ENCODE measurements around the gene PCIF1. TPM values are rescaled to one million over a fixed set of nuclear protein-coding genes. Genes with fewer than 3 reads are reported as not detected.
A peak's percentile ranks its signal among the peaks of the same experiment; 100 is the strongest.
"Not testable (repeated sequence)": the region's sequence is repeated elsewhere in the genome, so short reads cannot be mapped to it uniquely, and the experiment has no call there.

The PCIF1 gene
- total RNA-seq, 1 experiment from 2014 or later = 10.9 TPM

GRCh38 chr20:45970646-45971424 lies 36.4 kb downstream of the PCIF1 start:
- no peak for DNase-seq (ENCODE audit: low read depth, low spot score)
- in situ Hi-C loops (cut with HindIII; ENCODE audit: low pct_unique_long_range_greater_than_20kb, low sequenced_read_pairs) = no loop called here

GRCh38 chr20:45971425-45971674 lies 36.9 kb downstream of the PCIF1 start:
- in situ Hi-C loops (cut with HindIII; ENCODE audit: low pct_unique_long_range_greater_than_20kb, low sequenced_read_pairs) = no loop called here

GRCh38 chr20:45971675-45972499 lies 37.4 kb downstream of the PCIF1 start, which contains the start of gene ZNF335:
TSS of gene ZNF335 (minus strand) at chr20:45972203. CDS start at chr20:45971410, 793 bp downstream.
- DNase-seq (ENCODE audit: low read depth, low spot score) = peak; percentile 95
- in situ Hi-C loops (cut with HindIII; ENCODE audit: low pct_unique_long_range_greater_than_20kb, low sequenced_read_pairs) = no loop called here

More at GRCh38 chr20:45971425-45971674, 36.9 kb downstream of the PCIF1 start:
- DNase-seq (ENCODE audit: low read depth, low spot score) = no peak

GRCh38 chr20:45972500-45973183 lies 38.2 kb downstream of the PCIF1 start:
- peak; percentile 94 for DNase-seq (ENCODE audit: low read depth, low spot score)
- in situ Hi-C loops (cut with HindIII; ENCODE audit: low pct_unique_long_range_greater_than_20kb, low sequenced_read_pairs) = no loop called here

- in situ Hi-C loops (cut with HindIII; ENCODE audit: low pct_unique_long_range_greater_than_20kb, low sequenced_read_pairs) = no loop called here
Measured at GRCh38 chr20:45974896-45975565, 40.5 kb downstream of the PCIF1 start.

GRCh38 chr20:45975686-45976085 lies 41.2 kb downstream of the PCIF1 start:
- in situ Hi-C loops (cut with HindIII; ENCODE audit: low pct_unique_long_range_greater_than_20kb, low sequenced_read_pairs) = no loop called here
- DNase-seq (ENCODE audit: low read depth, low spot score) = no peak

More at GRCh38 chr20:45974896-45975565, 40.5 kb downstream of the PCIF1 start:
- no peak for DNase-seq (ENCODE audit: low read depth, low spot score)

GRCh38 chr20:45976086-45976485 lies 41.6 kb downstream of the PCIF1 start:
- in situ Hi-C loops (cut with HindIII; ENCODE audit: low pct_unique_long_range_greater_than_20kb, low sequenced_read_pairs) = no loop called here
- no peak for DNase-seq (ENCODE audit: low read depth, low spot score)

GRCh38 chr20:45981261-45981660 lies 46.8 kb downstream of the PCIF1 start:
- in situ Hi-C loops (cut with HindIII; ENCODE audit: low pct_unique_long_range_greater_than_20kb, low sequenced_read_pairs) = no loop called here
- no peak for DNase-seq (ENCODE audit: low read depth, low spot score)

GRCh38 chr20:45983279-45983743 lies 48.8 kb downstream of the PCIF1 start:
- in situ Hi-C loops (cut with HindIII; ENCODE audit: low pct_unique_long_range_greater_than_20kb, low sequenced_read_pairs) = no loop called here
- no peak for DNase-seq (ENCODE audit: low read depth, low spot score)

- peak; percentile 54 for DNase-seq (ENCODE audit: low read depth, low spot score)
Measured at GRCh38 chr20:45985573-45985972, 51.1 kb downstream of the PCIF1 start.

GRCh38 chr20:45987108-45987780 lies 52.8 kb downstream of the PCIF1 start:
- peak; percentile 84 for DNase-seq (ENCODE audit: low read depth, low spot score)
- in situ Hi-C loops (cut with HindIII; ENCODE audit: low pct_unique_long_range_greater_than_20kb, low sequenced_read_pairs) = no loop called here

More at GRCh38 chr20:45985573-45985972, 51.1 kb downstream of the PCIF1 start:
- in situ Hi-C loops (cut with HindIII; ENCODE audit: low pct_unique_long_range_greater_than_20kb, low sequenced_read_pairs) = no loop called here

GRCh38 chr20:45988830-45989229 lies 54.3 kb downstream of the PCIF1 start:
- DNase-seq (ENCODE audit: low read depth, low spot score); in situ Hi-C loops (cut with HindIII; ENCODE audit: low pct_unique_long_range_greater_than_20kb, low sequenced_read_pairs): not testable (repeated sequence)

- no peak for DNase-seq (ENCODE audit: low read depth, low spot score)
- in situ Hi-C loops (cut with HindIII; ENCODE audit: low pct_unique_long_range_greater_than_20kb, low sequenced_read_pairs) = no loop called here
Measured at GRCh38 chr20:45991616-45992015, 57.1 kb downstream of the PCIF1 start.

GRCh38 chr20:45993197-45993951 lies 58.9 kb downstream of the PCIF1 start:
- in situ Hi-C loops (cut with HindIII; ENCODE audit: low pct_unique_long_range_greater_than_20kb, low sequenced_read_pairs) = no loop called here
- DNase-seq (ENCODE audit: low read depth, low spot score) = peak; percentile 29

GRCh38 chr20:45994761-45995493 lies 60.4 kb downstream of the PCIF1 start:
- DNase-seq (ENCODE audit: low read depth, low spot score) = no peak
- in situ Hi-C loops (cut with HindIII; ENCODE audit: low pct_unique_long_range_greater_than_20kb, low sequenced_read_pairs) = no loop called here

All from SK-MEL-5 (cell line).